SK-N-MC (cell line): ENCODE results near the gene ZFAND3.

Experiments
- EZH2 ChIP-seq: fragments of 200-600 bp; sonication (generic); IDR thresholded peaks from one replicate; pipeline ENCODE4 v1.6.1; 2017; ENCODE audit warnings: antibody characterized with exemption
- POLR2AphosphoS5 ChIP-seq: IDR thresholded peaks from 2 replicates; pipeline ENCODE4 v1.6.1; 2012; ENCODE audit warnings: mild to moderate bottlenecking, low read depth, low read length, borderline replicate concordance

DNA sequence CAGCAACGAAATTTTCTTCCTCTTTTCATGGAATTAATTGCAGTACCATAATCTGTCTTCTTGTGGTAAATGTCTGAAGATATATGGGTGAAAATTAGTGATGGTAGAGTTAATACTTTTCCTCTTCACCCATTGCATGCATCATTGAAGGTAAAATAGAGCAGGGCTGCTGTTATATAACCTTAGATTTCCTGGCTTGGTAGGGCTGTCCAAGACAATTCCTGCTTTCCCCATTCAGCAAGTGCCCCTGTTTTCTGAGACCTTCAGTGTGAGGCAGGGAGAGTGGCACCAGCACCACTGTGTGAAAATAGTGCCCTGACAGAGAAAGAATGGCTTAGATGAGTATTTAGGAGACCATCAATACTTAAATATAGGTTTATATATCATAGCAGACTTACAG is 202.0 kb downstream of the ZFAND3 start:
- no peak for TF ChIP-seq POLR2AphosphoS5
- TF ChIP-seq EZH2 = no peak
